Calu3 (cell line): Measurements from ENCODE around the gene PCGF2. TPM values are rescaled to one million over a fixed set of nuclear protein-coding genes. Genes with fewer than 3 reads are reported as not detected.

Source experiments
- BruUV-seq: library from RNA; stranded (reverse); fragments of 400-500 nt; replicated peaks from 2 replicates; lab custom pipeline; 2021; lab: Mats Ljungman, UMichigan
- CTCF ChIA-PET: fragments of 300-600 bp; sonication (Branson Sonifier 250); formaldehyde crosslinking; loops from one replicate; lab custom pipeline; 2022; ENCODE audit warnings: antibody characterized with exemption; lab: Charles Lee
- DNase-seq: peaks from one replicate; pipeline ENCODE4 v3.0.0; 2022
- H3K27ac Mint-ChIP-seq: one replicate; pipeline ENCODE4 v1.8.0; 2022; ENCODE audit warnings: mixed read lengths; ENCODE audit not compliant: unreplicated experiment
- H3K27me3 Mint-ChIP-seq: one replicate; pipeline ENCODE4 v1.8.0; 2022; ENCODE audit warnings: mixed read lengths; ENCODE audit not compliant: unreplicated experiment
- H3K36me3 Mint-ChIP-seq: one replicate; pipeline ENCODE4 v1.8.0; 2022; ENCODE audit warnings: mild to moderate bottlenecking, moderate library complexity, mixed read lengths; ENCODE audit not compliant: insufficient read depth, unreplicated experiment
- H3K4me1 Mint-ChIP-seq: one replicate; pipeline ENCODE4 v1.8.0; 2022; ENCODE audit warnings: mild to moderate bottlenecking, low read depth, mixed read lengths; ENCODE audit not compliant: unreplicated experiment
- H3K4me3 Mint-ChIP-seq: one replicate; pipeline ENCODE4 v1.8.0; 2022; ENCODE audit warnings: mild to moderate bottlenecking, low read depth, moderate library complexity, mixed read lengths; ENCODE audit not compliant: unreplicated experiment
- H3K9me3 Mint-ChIP-seq: one replicate; pipeline ENCODE4 v1.8.0; 2022; ENCODE audit warnings: low read depth, mixed read lengths; ENCODE audit not compliant: unreplicated experiment
- intact Hi-C: fragments of 100-400 bp; cut with micrococcal nuclease; formaldehyde crosslinking; loops from one replicate; pipeline ENCODE4 v1.10.0; 2022; ENCODE audit not compliant: unreplicated experiment
- total RNA-seq: library from RNA; stranded (reverse); gene quantifications from 2 replicates; pipeline ENCODE4 v1.2.3, GENCODE V29; 2022
- TF ChIP-seq, protein P1 (sequence below): fragments of 200-600 bp; IDR thresholded peaks from one replicate; pipeline ENCODE4 v1.8.0; 2022; ENCODE audit warnings: antibody characterized with exemption; ENCODE audit not compliant: unreplicated experiment

PCGF2 gene
- total RNA-seq, 1 experiment from 2014 or later = 205 TPM

DNA sequence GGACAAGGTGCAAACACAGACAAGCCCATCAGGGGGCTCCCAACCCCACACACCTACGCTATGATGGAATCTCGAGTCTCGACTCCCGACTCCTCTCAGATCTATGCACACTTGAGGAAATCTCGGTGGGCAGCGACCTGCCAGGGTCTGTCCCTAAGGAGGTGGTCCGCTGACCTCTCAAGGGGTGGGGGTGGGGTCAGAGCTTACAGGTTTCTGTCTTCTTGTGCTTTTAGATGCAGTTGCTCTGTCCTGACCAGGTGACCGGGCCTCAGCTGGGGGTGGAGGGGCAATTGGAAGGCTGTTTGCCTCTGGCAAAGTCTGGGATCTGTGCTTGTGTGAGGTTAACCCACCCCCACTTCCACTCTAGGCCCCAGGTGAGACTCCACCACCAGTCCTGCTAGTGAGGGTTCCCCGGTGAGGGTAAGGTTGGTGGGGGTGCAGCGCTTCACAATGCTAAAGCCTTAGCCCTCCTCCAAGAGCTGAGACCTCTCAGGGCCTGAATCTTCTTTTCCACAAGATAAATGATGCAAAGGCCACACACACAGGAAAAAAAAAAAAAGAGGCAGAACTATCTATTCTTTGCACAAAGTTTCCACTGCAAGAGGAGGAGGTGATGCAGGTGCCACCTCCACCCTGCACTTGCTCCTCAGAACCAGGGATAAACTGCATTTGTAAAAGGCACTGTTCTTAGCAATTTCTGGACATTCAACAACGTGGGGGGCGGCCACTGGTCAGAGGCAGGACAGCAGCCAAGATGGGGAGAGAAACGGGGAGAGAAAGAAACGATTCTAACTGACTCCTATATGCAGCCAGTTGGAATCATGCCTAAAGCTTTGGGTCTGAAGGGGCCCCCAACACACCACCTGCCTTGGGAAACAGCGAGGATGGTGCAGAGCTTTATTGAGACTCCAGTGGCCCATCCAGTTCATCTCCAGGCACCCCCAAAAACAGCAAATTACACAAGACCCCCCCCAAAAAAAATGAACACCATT, 13.9 kb downstream of the PCGF2 start:
- BruUV-seq = no TSS peak
- CTCF ChIA-PET = interaction anchor here (0.5 to 2.6 kb wide), 22 partner anchors 11 to 1302 kb away, joined by 3 to 84 read pairs (median 6); partner anchors contain the start of genes MLLT6, PSMB3 and SRCIN1
- Mint-ChIP-seq H3K4me1 (peaks cover 44% of the 10 kb centered on the region), H3K4me3 (no peak overlapping the region), H3K9me3 (no peaks in the 10 kb centered on the region), H3K27ac (peak overlapping the region; percentile 15), H3K27me3 (no peaks in the 10 kb centered on the region), H3K36me3 (peaks cover 98% of the 10 kb centered on the region)
- intact Hi-C loops = no loop called here
- TF ChIP-seq, protein P1, sequence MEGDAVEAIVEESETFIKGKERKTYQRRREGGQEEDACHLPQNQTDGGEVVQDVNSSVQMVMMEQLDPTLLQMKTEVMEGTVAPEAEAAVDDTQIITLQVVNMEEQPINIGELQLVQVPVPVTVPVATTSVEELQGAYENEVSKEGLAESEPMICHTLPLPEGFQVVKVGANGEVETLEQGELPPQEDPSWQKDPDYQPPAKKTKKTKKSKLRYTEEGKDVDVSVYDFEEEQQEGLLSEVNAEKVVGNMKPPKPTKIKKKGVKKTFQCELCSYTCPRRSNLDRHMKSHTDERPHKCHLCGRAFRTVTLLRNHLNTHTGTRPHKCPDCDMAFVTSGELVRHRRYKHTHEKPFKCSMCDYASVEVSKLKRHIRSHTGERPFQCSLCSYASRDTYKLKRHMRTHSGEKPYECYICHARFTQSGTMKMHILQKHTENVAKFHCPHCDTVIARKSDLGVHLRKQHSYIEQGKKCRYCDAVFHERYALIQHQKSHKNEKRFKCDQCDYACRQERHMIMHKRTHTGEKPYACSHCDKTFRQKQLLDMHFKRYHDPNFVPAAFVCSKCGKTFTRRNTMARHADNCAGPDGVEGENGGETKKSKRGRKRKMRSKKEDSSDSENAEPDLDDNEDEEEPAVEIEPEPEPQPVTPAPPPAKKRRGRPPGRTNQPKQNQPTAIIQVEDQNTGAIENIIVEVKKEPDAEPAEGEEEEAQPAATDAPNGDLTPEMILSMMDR = peak; percentile 70
- peak; percentile 75 for DNase-seq

DNA sequence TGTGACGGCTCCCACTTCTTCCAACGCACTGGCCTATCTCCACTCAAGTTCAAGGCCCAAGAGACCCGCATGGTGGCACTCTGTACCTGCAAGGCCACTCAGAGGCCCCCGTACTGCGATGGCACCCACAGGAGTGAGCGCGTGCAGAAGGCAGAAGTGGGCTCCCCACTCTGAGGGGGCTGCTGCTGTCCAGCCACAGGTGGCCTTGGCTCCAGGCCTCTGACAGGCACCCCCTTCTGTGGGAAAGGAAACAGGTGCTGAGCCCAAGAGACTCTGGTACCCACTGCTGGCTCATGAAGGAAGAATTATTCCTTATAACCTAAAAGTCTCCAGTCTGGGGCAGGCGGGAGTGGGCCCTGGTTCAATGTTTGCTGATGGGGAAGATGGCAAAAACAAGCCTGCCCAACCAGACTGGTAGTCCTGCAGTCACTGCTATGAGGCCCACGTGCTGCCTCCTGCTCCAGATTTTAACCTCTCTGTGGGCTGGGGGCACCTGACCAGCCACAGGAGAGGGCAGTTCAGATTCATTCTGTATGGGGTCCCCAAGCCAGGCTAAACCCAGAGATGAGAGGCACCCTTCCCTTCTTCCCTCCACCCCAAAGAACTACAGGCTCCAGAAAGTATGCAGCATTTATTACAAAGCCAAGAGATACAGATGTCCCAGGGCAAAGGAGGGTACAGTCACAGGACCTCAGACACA, 14.7 kb downstream of the PCGF2 start:
- Mint-ChIP-seq H3K27ac (peak overlapping the region; percentile 15), H3K27me3 (no peaks in the 10 kb centered on the region), H3K9me3 (no peaks in the 10 kb centered on the region), H3K4me3 (peak overlapping the region; percentile 2), H3K36me3 (peaks cover 98% of the 10 kb centered on the region), H3K4me1 (peaks cover 44% of the 10 kb centered on the region)
- no peak for DNase-seq
- TF ChIP-seq, protein P1 = no peak
- intact Hi-C loops = no loop called here
- CTCF ChIA-PET = interaction anchor here (0.9 to 2.6 kb wide), 2 partner anchors 29 to 141 kb away, joined by 3 to 38 read pairs; partner anchors contain the start of gene MLLT6
- BruUV-seq = TSS peak; percentile 4

DNA sequence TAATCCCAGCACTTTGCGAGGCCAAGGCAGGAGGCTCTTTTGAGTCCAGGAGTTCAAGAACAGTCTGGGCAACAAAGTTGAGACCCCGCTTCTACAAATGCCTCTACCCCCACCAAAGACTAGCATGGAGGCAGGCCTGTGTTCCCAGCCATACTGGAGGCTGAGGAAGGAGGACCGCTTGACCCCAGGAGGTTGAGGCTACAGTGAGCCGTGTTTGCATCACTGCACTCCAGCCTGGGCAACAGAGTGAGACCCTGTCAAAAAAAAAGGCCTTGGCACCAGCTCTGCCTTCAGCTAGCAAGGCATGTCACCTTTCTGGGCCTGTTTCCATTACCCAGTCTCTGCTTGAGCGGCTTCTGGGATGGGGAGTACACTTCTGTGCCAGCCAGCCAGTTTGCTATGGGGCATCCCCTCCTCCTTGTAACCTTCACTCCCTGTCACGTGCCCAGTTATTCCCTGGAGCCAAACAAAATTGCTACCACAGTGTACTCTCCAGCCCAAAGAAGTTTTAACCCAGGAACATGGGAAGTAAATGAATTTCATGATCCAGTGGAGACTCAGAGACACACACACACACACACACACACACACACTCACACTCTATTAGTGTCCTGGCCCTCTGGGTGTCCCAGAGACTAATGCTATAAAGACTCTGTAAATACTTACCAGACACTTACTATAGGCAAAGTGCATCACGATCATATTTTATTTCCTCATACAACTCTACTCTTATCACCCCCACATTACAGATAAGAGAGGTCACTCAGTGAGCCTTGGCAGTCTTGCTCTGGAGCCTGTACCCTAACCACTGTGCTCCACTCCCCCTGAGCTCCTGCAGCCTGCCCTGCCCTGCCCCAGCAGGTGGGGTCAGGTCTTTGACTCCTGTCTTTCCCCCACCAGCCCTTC, 15.5 kb downstream of the PCGF2 start:
- TF ChIP-seq, protein P1 = no peak
- peaks cover 98% of the 10 kb centered on the region for H3K36me3 Mint-ChIP-seq
- peak overlapping the region; percentile 15 for H3K27ac Mint-ChIP-seq
- H3K4me1 Mint-ChIP-seq = peaks cover 44% of the 10 kb centered on the region
- CTCF ChIA-PET = interaction anchor here (0.7 kb wide), 1 partner anchor 503 kb away, joined by 4 read pairs; no protein-coding TSS in a partner anchor
- DNase-seq = no peak
- intact Hi-C loops = no loop called here
- peak overlapping the region; percentile 90 for H3K4me3 Mint-ChIP-seq
- BruUV-seq = no TSS peak
- no peaks in the 10 kb centered on the region for H3K27me3 Mint-ChIP-seq
- no peaks in the 10 kb centered on the region for H3K9me3 Mint-ChIP-seq
